Neural cell (in vitro differentiated cells): ENCODE data around the gene MRTFA.

Source experiments
- CTCF ChIP-seq: fragments of 450-650 bp; IDR thresholded peaks from 2 replicates; pipeline ENCODE4 v1.5.1; 2014; ENCODE audit warnings: antibody characterized with exemption, mild to moderate bottlenecking, moderate library complexity; ENCODE audit not compliant: poor library complexity, severe bottlenecking
- EZH2 ChIP-seq: fragments of 200-600, 300-800 bp; shearing (Covaris generic), sonication (generic); IDR thresholded peaks from 2 replicates; pipeline ENCODE4 v1.6.1; 2014; ENCODE audit warnings: antibody characterized with exemption, low read length, borderline replicate concordance, mild to moderate bottlenecking; ENCODE audit not compliant: insufficient read depth, poor library complexity, severe bottlenecking
- MXI1 ChIP-seq: fragments of 450-650 bp; conservative IDR thresholded peaks from 2 replicates; pipeline ENCODE4 v1.6.1; 2014; ENCODE audit warnings: antibody characterized with exemption, mild to moderate bottlenecking; ENCODE audit not compliant: poor library complexity, severe bottlenecking
- POLR2AphosphoS5 ChIP-seq: IDR thresholded peaks from 2 replicates; pipeline ENCODE4 v1.6.1; 2012
- TAF1 ChIP-seq: IDR thresholded peaks from 2 replicates; pipeline ENCODE4 v1.6.1; 2012; ENCODE audit warnings: low read depth

GRCh38 chr22:40535189-40535512 is 101.4 kb downstream of the MRTFA start:
- TF ChIP-seq MXI1: no peak
- TF ChIP-seq POLR2AphosphoS5: no peak
- TF ChIP-seq CTCF: no peak
- no peak for TF ChIP-seq EZH2
- TF ChIP-seq TAF1: no peak
